UCSD-AML1 (cell line): ENCODE results near the gene GALNT15.

Source experiments
- DNase-seq: peaks from one replicate; lab custom pipeline; 2025; ENCODE audit not compliant: unreplicated experiment; lab: John Stamatoyannopoulos, UW

Gene GALNT15

GRCh38 chr3:16251316-16252085 is 77.0 kb downstream of the GALNT15 start:
- DNase-seq = no peak

- DNase-seq = no peak
Observed at GRCh38 chr3:16252243-16252978, 77.9 kb downstream of the GALNT15 start.

- DNase-seq = no peak
Observed at GRCh38 chr3:16252988-16253387, 78.5 kb downstream of the GALNT15 start.

- no peak for DNase-seq
Observed at GRCh38 chr3:16253601-16254000, 79.1 kb downstream of the GALNT15 start.

GRCh38 chr3:16254916-16255315 is 80.4 kb downstream of the GALNT15 start:
- DNase-seq = no peak

GRCh38 chr3:16255326-16255725 is 80.8 kb downstream of the GALNT15 start:
- DNase-seq = no peak

- no peak for DNase-seq
Observed at GRCh38 chr3:16255726-16256125, 81.2 kb downstream of the GALNT15 start.

GRCh38 chr3:16257309-16257708 is 82.8 kb downstream of the GALNT15 start:
- no peak for DNase-seq

- DNase-seq = no peak
Observed at GRCh38 chr3:16258177-16258576, 83.7 kb downstream of the GALNT15 start.

GRCh38 chr3:16258866-16259265 is 84.4 kb downstream of the GALNT15 start:
- DNase-seq = no peak

- no peak for DNase-seq
Observed at GRCh38 chr3:16260046-16260445, 85.6 kb downstream of the GALNT15 start.

- no peak for DNase-seq
Observed at GRCh38 chr3:16262174-16262573, 87.7 kb downstream of the GALNT15 start.

- DNase-seq = no peak
Observed at GRCh38 chr3:16264174-16264707, 89.8 kb downstream of the GALNT15 start.

GRCh38 chr3:16264708-16265454 is 90.4 kb downstream of the GALNT15 start, which contains the start of the genes DPH3 and OXNAD1:
Gene DPH3 (minus strand): TSS chr3:16264943. CDS start chr3:16264876, 67 bp downstream.
Gene OXNAD1 (plus strand): TSS chr3:16265212. CDS start chr3:16270953, 5,741 bp downstream.
- peak; percentile 99 for DNase-seq

- DNase-seq = no peak
Observed at GRCh38 chr3:16265455-16265786, 90.9 kb downstream of the GALNT15 start.

- DNase-seq = no peak
Observed at GRCh38 chr3:16266714-16267113, 92.2 kb downstream of the GALNT15 start.

GRCh38 chr3:16270855-16271254 is 96.4 kb downstream of the GALNT15 start:
- no peak for DNase-seq

GRCh38 chr3:16272588-16272987 is 98.1 kb downstream of the GALNT15 start:
- no peak for DNase-seq

- DNase-seq = no peak
Observed at GRCh38 chr3:16273867-16274266, 99.4 kb downstream of the GALNT15 start.

- DNase-seq = no peak
Observed at GRCh38 chr3:16277471-16277870, 103.0 kb downstream of the GALNT15 start.

- no peak for DNase-seq
Observed at GRCh38 chr3:16279010-16279801, 104.7 kb downstream of the GALNT15 start.
